Measurements from ENCODE around the gene LTBP4.

Gene LTBP4

DNA sequence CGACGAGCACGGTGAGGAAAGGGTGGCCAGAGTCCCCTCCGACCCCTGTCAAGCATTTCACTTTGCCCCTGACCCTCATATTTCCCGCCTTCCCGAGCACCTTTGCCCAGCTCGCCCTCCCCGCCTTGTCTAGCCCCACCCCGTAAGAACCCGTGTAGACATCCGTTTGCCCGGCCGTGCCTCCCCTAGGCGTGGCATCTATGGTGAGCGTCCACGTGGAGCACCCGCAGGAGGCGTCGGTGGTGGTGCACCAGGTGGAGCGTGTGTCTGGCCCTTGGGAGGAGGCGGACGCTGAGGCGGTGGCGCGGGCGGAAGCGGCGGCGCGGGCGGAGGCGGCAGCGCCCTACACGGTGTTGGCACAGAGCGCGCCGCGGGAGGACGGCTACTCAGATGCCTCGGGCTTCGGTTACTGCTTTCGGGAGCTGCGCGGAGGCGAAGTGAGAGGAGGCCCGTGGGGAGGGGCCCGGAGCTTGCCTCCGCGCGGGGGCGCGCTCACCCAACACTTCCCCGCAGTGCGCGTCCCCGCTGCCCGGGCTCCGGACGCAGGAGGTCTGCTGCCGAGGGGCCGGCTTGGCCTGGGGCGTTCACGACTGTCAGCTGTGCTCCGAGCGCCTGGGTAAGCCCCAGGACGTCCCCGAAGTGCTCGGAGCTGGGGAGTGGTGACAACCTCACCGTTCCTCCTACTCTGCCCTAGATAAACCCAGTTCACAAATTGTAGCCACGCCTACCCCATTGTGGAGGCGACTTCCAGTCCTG is 4.2 kb downstream of the LTBP4 start:
- DNase-seq (ENCODE audit: low read depth in 1 of 2, low spot score in 1 of 2) = peak; percentile 59 to 63
- H3K27ac ChIP-seq (replicated peaks) = no peak overlapping the region
- peak overlapping the region; percentile 42 for H3K4me3 ChIP-seq (replicated peaks; ENCODE audit: insufficient read depth, low read length)
- TF ChIP-seq GABPA (IDR thresholded peaks at IDR 0.05; ENCODE audit: low read depth) = no peak
- TF ChIP-seq SPI1 (IDR thresholded peaks at IDR 0.05; ENCODE audit: borderline replicate concordance, low read depth) = no peak
- TF ChIP-seq POLR2AphosphoS5 (IDR thresholded peaks at IDR 0.05; ENCODE audit: low read depth) = no peak
- TF ChIP-seq, protein P1, sequence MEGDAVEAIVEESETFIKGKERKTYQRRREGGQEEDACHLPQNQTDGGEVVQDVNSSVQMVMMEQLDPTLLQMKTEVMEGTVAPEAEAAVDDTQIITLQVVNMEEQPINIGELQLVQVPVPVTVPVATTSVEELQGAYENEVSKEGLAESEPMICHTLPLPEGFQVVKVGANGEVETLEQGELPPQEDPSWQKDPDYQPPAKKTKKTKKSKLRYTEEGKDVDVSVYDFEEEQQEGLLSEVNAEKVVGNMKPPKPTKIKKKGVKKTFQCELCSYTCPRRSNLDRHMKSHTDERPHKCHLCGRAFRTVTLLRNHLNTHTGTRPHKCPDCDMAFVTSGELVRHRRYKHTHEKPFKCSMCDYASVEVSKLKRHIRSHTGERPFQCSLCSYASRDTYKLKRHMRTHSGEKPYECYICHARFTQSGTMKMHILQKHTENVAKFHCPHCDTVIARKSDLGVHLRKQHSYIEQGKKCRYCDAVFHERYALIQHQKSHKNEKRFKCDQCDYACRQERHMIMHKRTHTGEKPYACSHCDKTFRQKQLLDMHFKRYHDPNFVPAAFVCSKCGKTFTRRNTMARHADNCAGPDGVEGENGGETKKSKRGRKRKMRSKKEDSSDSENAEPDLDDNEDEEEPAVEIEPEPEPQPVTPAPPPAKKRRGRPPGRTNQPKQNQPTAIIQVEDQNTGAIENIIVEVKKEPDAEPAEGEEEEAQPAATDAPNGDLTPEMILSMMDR (IDR thresholded peaks at IDR 0.05; ENCODE audit: insufficient read depth, low read length) = no peak
- TF ChIP-seq, protein P2, sequence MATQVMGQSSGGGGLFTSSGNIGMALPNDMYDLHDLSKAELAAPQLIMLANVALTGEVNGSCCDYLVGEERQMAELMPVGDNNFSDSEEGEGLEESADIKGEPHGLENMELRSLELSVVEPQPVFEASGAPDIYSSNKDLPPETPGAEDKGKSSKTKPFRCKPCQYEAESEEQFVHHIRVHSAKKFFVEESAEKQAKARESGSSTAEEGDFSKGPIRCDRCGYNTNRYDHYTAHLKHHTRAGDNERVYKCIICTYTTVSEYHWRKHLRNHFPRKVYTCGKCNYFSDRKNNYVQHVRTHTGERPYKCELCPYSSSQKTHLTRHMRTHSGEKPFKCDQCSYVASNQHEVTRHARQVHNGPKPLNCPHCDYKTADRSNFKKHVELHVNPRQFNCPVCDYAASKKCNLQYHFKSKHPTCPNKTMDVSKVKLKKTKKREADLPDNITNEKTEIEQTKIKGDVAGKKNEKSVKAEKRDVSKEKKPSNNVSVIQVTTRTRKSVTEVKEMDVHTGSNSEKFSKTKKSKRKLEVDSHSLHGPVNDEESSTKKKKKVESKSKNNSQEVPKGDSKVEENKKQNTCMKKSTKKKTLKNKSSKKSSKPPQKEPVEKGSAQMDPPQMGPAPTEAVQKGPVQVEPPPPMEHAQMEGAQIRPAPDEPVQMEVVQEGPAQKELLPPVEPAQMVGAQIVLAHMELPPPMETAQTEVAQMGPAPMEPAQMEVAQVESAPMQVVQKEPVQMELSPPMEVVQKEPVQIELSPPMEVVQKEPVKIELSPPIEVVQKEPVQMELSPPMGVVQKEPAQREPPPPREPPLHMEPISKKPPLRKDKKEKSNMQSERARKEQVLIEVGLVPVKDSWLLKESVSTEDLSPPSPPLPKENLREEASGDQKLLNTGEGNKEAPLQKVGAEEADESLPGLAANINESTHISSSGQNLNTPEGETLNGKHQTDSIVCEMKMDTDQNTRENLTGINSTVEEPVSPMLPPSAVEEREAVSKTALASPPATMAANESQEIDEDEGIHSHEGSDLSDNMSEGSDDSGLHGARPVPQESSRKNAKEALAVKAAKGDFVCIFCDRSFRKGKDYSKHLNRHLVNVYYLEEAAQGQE (IDR thresholded peaks at IDR 0.05; ENCODE audit: insufficient replicate concordance, low read depth) = no peak
- peaks cover 44% of the 10 kb centered on the region for H3K27me3 ChIP-seq (ENCODE audit: insufficient read depth, poor library complexity, severe bottlenecking)

DNA sequence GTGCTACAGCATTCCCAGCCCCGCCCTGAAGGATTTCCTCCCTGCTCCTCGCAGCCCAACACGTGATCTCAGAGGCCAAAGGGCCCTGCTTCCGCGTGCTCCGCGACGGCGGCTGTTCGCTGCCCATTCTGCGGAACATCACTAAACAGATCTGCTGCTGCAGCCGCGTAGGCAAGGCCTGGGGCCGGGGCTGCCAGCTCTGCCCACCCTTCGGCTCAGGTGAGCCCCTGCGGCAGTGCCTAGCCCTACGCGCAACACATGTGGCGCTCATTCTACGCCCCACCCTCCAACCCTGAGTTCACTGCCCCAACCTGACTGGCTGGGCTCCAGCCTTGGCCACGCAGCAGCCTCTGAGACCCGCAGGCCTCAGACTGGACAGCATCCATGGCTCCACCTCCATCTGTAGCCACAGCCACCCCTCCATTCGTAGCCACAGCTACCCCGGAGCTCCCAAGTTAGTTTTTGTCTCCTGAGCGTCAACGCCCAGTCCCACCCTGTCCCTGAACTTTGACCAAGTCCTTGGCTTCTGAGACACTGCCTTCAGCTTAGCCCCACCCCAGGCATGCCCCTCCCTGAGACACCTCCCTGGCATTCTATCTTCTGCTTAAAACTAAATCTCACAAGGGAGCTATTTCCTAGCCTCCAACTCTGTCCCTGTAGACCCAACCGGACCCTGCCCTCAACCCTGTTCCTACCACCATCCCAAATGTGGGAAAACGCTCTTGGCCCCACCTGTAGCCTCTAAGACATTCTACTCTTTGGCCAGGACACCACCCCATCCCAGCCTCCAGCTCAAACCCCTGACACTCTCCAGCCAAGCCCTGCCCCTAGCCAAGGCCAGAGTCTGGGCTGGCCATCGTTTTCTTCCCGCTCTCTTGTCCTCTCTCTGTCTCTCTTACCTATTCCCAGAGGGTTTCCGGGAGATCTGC is 6.4 kb downstream of the LTBP4 start:
- H3K27ac ChIP-seq (replicated peaks) = no peak overlapping the region
- TF ChIP-seq GABPA (IDR thresholded peaks at IDR 0.05; ENCODE audit: low read depth) (no peak), POLR2AphosphoS5 (IDR thresholded peaks at IDR 0.05; ENCODE audit: low read depth) (no peak), SPI1 (IDR thresholded peaks at IDR 0.05; ENCODE audit: borderline replicate concordance, low read depth) (no peak)
- TF ChIP-seq, protein P2 (IDR thresholded peaks at IDR 0.05; ENCODE audit: insufficient replicate concordance, low read depth) = no peak
- TF ChIP-seq, protein P1 (IDR thresholded peaks at IDR 0.05; ENCODE audit: insufficient read depth, low read length) = no peak
- peaks cover 42% of the 10 kb centered on the region for H3K27me3 ChIP-seq (ENCODE audit: insufficient read depth, poor library complexity, severe bottlenecking)
- no peak for DNase-seq (ENCODE audit: low read depth in 1 of 2, low spot score in 1 of 2)
- no peak overlapping the region for H3K4me3 ChIP-seq (replicated peaks; ENCODE audit: insufficient read depth, low read length)

DNA sequence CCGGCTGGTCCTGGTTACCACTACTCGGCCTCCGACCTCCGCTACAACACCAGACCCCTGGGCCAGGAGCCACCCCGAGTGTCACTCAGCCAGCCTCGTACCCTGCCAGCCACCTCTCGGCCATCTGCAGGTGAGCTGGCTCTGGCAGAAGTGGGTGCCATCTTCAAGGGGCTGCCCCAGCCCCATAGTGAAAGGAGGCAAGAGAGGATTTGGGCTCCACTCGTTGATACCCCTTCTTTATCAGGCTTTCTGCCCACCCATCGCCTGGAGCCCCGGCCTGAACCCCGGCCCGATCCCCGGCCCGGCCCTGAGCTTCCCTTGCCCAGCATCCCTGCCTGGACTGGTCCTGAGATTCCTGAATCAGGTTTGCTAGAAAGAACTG is 7.1 kb downstream of the LTBP4 start:
- Histone ChIP-seq H3K27ac (replicated peaks) (no peak overlapping the region), H3K4me3 (replicated peaks; ENCODE audit: insufficient read depth, low read length) (no peak overlapping the region), H3K27me3 (ENCODE audit: insufficient read depth, poor library complexity, severe bottlenecking) (peaks cover 48% of the 10 kb centered on the region)
- TF ChIP-seq GABPA (IDR thresholded peaks at IDR 0.05; ENCODE audit: low read depth) (no peak), SPI1 (IDR thresholded peaks at IDR 0.05; ENCODE audit: borderline replicate concordance, low read depth) (no peak), POLR2AphosphoS5 (IDR thresholded peaks at IDR 0.05; ENCODE audit: low read depth) (no peak)
- TF ChIP-seq, protein P2 (IDR thresholded peaks at IDR 0.05; ENCODE audit: insufficient replicate concordance, low read depth) = no peak
- TF ChIP-seq, protein P1 (IDR thresholded peaks at IDR 0.05; ENCODE audit: insufficient read depth, low read length) = no peak
- DNase-seq (ENCODE audit: low read depth in 1 of 2, low spot score in 1 of 2) = no peak

Data from HL-60 (cell line).